ENCODE data around the gene WDR20.
"Not testable (repeated sequence)": the region's sequence is repeated elsewhere in the genome, so short reads cannot be mapped to it uniquely, and the experiment has no call there.

The WDR20 gene

GRCh38 chr14:102139286-102140026 lies at the start of gene WDR20:
Gene WDR20 (plus strand): TSS chr14:102139897. CDS start chr14:102139924, 27 bp downstream.
- peak; percentile 99 for DNase-seq (ENCODE audit: low spot score)

GRCh38 chr14:102090713-102091112 lies 49.0 kb upstream of the WDR20 start:
- DNase-seq (ENCODE audit: low spot score): no peak

- no peak for DNase-seq (ENCODE audit: low spot score)
Measured at GRCh38 chr14:102092806-102093205, 46.9 kb upstream of the WDR20 start.

GRCh38 chr14:102094101-102094500 lies 45.6 kb upstream of the WDR20 start:
- no peak for DNase-seq (ENCODE audit: low spot score)

- DNase-seq (ENCODE audit: low spot score): no peak
Measured at GRCh38 chr14:102095231-102095870, 44.3 kb upstream of the WDR20 start.

GRCh38 chr14:102095871-102096568 lies 43.7 kb upstream of the WDR20 start:
- no peak for DNase-seq (ENCODE audit: low spot score)

GRCh38 chr14:102096569-102097188 lies 43.0 kb upstream of the WDR20 start:
- peak; percentile 72 for DNase-seq (ENCODE audit: low spot score)

GRCh38 chr14:102097441-102098135 lies 42.1 kb upstream of the WDR20 start:
- no peak for DNase-seq (ENCODE audit: low spot score)

- no peak for DNase-seq (ENCODE audit: low spot score)
Measured at GRCh38 chr14:102103062-102103695, 36.5 kb upstream of the WDR20 start.

GRCh38 chr14:102105369-102105768 lies 34.3 kb upstream of the WDR20 start:
- DNase-seq (ENCODE audit: low spot score): no peak

GRCh38 chr14:102109332-102109731 lies 30.4 kb upstream of the WDR20 start:
- not testable (repeated sequence) for DNase-seq (ENCODE audit: low spot score)

- DNase-seq (ENCODE audit: low spot score): no peak
Measured at GRCh38 chr14:102111101-102111500, 28.6 kb upstream of the WDR20 start.

GRCh38 chr14:102116361-102117180 lies 23.1 kb upstream of the WDR20 start:
- no peak for DNase-seq (ENCODE audit: low spot score)

- DNase-seq (ENCODE audit: low spot score): no peak
Measured at GRCh38 chr14:102117852-102118251, 21.8 kb upstream of the WDR20 start.

- no peak for DNase-seq (ENCODE audit: low spot score)
Measured at GRCh38 chr14:102120888-102121287, 18.8 kb upstream of the WDR20 start.

GRCh38 chr14:102121567-102121966 lies 18.1 kb upstream of the WDR20 start:
- DNase-seq (ENCODE audit: low spot score): no peak

- DNase-seq (ENCODE audit: low spot score): no peak
Measured at GRCh38 chr14:102124419-102124818, 15.3 kb upstream of the WDR20 start.

GRCh38 chr14:102125546-102125945 lies 14.2 kb upstream of the WDR20 start:
- DNase-seq (ENCODE audit: low spot score): no peak

GRCh38 chr14:102126807-102127455 lies 12.8 kb upstream of the WDR20 start:
- DNase-seq (ENCODE audit: low spot score): no peak

- DNase-seq (ENCODE audit: low spot score): no peak
Measured at GRCh38 chr14:102131741-102132140, 8.0 kb upstream of the WDR20 start.

Measured in CD4-positive, alpha-beta T cell treated with Interleukin-15 for 4 hours (primary cell).